ENCODE measurements around the gene FHIT. TPM values are rescaled to one million over a fixed set of nuclear protein-coding genes. Genes with fewer than 3 reads are reported as not detected.
A peak's percentile ranks its signal among the peaks of the same experiment; 100 is the strongest.

The FHIT gene
- total RNA-seq, 4 donors from 2014 or later, result 1.6 to 12.9 (median 7.8) TPM

DNA sequence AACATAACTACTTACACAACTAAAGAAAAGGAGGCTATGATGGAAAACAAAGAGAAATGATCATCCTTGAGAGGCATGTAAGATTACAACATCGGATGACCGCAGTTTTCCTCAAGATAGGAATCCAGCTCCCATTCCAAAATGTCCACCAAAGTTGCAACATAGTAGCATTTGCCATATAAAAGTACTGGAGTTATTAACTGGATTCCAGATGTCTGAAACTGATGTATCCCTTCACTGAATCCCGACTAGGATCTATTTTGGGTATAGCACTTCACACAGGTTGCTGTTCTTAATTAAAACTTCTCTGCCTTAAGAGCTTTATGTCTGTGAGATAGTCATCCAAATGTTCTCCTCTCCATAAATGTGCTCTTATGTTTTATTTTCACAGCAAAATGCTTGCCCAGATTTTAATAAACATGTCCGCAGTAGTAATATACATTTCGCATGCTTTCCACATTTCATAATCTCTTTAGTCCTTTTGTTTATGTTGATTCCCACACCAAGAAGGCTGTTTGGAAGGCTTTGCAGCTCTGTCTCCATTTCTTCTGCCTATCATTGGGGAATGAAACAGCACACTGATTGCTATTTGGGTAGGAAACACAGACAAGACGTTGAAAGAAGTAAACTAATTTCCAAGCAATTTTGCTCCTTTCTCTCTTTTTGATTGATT lies 1484.9 kb downstream of the FHIT start:
- TF ChIP-seq EP300 (IDR thresholded peaks at IDR 0.05) (peak in 1 of 2 donors; percentile 79), POLR2A (IDR thresholded peaks at IDR 0.05) (no peak)
- TF ChIP-seq, protein P1, sequence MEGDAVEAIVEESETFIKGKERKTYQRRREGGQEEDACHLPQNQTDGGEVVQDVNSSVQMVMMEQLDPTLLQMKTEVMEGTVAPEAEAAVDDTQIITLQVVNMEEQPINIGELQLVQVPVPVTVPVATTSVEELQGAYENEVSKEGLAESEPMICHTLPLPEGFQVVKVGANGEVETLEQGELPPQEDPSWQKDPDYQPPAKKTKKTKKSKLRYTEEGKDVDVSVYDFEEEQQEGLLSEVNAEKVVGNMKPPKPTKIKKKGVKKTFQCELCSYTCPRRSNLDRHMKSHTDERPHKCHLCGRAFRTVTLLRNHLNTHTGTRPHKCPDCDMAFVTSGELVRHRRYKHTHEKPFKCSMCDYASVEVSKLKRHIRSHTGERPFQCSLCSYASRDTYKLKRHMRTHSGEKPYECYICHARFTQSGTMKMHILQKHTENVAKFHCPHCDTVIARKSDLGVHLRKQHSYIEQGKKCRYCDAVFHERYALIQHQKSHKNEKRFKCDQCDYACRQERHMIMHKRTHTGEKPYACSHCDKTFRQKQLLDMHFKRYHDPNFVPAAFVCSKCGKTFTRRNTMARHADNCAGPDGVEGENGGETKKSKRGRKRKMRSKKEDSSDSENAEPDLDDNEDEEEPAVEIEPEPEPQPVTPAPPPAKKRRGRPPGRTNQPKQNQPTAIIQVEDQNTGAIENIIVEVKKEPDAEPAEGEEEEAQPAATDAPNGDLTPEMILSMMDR (IDR thresholded peaks at IDR 0.05), result no peak
- Histone ChIP-seq H3K27me3 (no peaks in the 10 kb centered on the region), H3K27ac (no peak overlapping the region), H3K4me3 (no peak overlapping the region), H3K4me1 (no peaks in the 10 kb centered on the region), H3K36me3 (no peaks in the 10 kb centered on the region), H3K9me3 (no peaks in the 10 kb centered on the region)
- DNase-seq (ENCODE audit: low spot score in 2 of 2), result peak in 1 of 2 donors; percentile 61
- WGBS, 2 donors, result 56 to 63% methylated on average over 6 of the region's 6 CpGs

DNA sequence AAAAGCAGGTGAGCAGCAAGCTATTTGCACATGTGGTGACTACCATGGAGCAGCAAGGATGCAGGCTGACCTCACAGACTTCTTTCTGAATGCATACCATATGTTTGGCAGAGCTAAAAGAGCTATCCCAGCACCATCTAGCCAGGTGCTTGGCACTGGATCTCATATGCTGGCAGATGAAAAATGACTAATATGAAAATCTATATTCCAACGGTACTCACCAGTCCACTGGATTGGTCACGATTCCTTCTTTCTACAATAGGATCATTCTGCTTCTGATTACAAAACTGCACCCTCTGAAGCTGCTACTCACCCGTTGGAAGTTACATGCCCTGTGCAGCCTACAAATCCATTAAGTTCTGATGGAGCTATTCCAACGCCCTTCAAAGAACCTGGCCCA lies 1487.1 kb downstream of the FHIT start:
- whole genome bisulfite sequencing, 2 donors, result 49 to 64% methylated on average over 4 of the region's 4 CpGs
- H3K9me3 ChIP-seq, result no peaks in the 10 kb centered on the region
- no peaks in the 10 kb centered on the region for H3K36me3 ChIP-seq
- no peaks in the 10 kb centered on the region for H3K4me1 ChIP-seq
- no peak overlapping the region for H3K27ac ChIP-seq
- DNase-seq (ENCODE audit: low spot score in 2 of 2), result no peak
- H3K27me3 ChIP-seq, result no peaks in the 10 kb centered on the region
- H3K4me3 ChIP-seq, result no peak overlapping the region
- TF ChIP-seq, protein P1 (IDR thresholded peaks at IDR 0.05), result no peak
- no peak for TF ChIP-seq POLR2A (IDR thresholded peaks at IDR 0.05)
- TF ChIP-seq EP300 (IDR thresholded peaks at IDR 0.05), result no peak

DNA sequence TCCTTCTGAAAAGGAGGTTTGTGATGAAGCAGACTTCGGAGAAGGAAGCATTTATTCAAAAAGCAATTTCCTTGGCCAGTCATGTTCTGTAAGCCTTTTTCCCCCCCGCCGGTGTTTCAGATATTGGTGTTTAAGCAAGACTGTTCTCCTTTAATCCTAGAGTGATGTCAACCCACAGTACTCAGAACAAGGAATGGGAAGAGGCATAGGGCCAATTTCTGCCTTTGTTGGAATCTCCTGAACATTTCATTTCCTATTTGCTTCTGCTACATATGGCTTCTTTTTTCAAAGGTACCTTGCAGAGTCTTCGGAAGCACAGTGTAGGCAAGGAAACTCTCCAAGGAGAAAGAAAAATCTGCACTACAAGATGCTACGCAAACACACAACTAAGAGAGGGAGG lies 1488.3 kb downstream of the FHIT start:
- no peak overlapping the region for H3K27ac ChIP-seq
- 74 to 81% methylated on average over 5 of the region's 5 CpGs for WGBS, 2 donors
- no peaks in the 10 kb centered on the region for H3K4me1 ChIP-seq

DNA sequence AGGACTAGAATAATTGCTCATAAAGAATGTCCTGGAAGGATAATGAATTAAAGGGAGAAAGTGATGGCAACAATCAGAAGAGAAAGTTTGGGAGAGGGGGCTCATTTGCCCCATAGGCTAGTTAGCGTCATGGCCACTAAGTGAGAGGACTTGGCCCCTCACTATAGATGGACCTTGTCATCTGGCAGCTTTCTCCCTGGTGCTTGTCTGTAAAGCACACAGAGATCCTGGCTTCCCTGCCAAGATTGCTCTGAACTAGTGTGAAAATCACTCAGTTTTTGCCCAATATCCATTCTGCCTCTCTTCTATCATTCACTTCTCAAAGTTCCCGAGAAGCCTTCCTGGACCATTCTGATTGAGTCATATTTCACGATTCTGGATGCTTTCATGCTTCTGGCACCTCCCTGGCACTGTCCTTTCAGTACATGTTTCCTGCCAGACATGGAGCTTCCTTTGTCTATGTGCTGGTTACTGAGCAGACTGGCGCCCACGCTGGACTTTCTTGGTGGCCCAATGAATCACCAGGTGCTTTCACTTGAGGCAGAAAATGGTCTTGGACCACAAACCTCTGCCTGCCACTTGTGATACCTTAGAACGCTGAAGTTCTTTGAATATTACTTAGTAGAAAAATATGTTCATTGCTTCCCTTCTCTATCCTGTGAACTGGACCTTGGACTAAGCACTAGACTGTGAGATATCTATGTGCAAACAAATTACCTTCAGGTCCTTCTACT lies 1491.8 kb downstream of the FHIT start:
- Histone ChIP-seq H3K4me1 (no peaks in the 10 kb centered on the region), H3K4me3 (no peak overlapping the region), H3K27me3 (no peaks in the 10 kb centered on the region), H3K27ac (no peak overlapping the region), H3K36me3 (no peaks in the 10 kb centered on the region), H3K9me3 (no peaks in the 10 kb centered on the region)
- TF ChIP-seq, protein P1 (IDR thresholded peaks at IDR 0.05), result no peak
- TF ChIP-seq POLR2A (IDR thresholded peaks at IDR 0.05) (no peak), EP300 (IDR thresholded peaks at IDR 0.05) (no peak)
- DNase-seq (ENCODE audit: low spot score in 2 of 2), result no peak
- 86 to 90% methylated on average over 6 of the region's 6 CpGs for WGBS, 2 donors

More for the DNA sequence above, 1488.3 kb downstream of the FHIT start:
- TF ChIP-seq EP300 (IDR thresholded peaks at IDR 0.05) (no peak), POLR2A (IDR thresholded peaks at IDR 0.05) (no peak)
- TF ChIP-seq, protein P1 (IDR thresholded peaks at IDR 0.05), result no peak
- no peaks in the 10 kb centered on the region for H3K9me3 ChIP-seq
- H3K27me3 ChIP-seq, result no peaks in the 10 kb centered on the region
- no peaks in the 10 kb centered on the region for H3K36me3 ChIP-seq
- H3K4me3 ChIP-seq, result no peak overlapping the region
- DNase-seq (ENCODE audit: low spot score in 2 of 2), result no peak

DNA sequence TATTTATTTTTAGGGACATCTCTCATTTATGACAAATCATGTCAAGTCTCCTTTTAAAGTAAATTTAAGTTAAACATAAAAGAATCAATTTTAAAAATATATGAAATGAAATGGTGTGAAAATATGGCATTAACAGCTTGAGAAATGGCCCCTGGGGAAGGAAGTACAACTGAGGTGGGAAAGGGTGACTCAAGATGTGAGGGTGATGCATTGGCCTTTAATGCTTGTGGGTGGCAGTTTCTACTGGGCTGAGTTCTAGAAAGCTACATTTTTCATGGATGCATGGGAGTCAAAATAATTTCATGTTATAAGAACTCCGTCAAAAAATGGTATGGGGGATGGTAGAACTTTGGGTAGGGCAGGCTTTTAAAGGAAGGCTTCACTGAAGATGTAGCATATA lies 1492.6 kb downstream of the FHIT start:
- no peaks in the 10 kb centered on the region for H3K36me3 ChIP-seq
- H3K27me3 ChIP-seq, result no peaks in the 10 kb centered on the region
- no peak overlapping the region for H3K4me3 ChIP-seq
- no peak for DNase-seq (ENCODE audit: low spot score in 2 of 2)
- H3K9me3 ChIP-seq, result no peaks in the 10 kb centered on the region
- no peak overlapping the region for H3K27ac ChIP-seq
- TF ChIP-seq, protein P1 (IDR thresholded peaks at IDR 0.05), result no peak
- TF ChIP-seq EP300 (IDR thresholded peaks at IDR 0.05) (no peak), POLR2A (IDR thresholded peaks at IDR 0.05) (no peak)
- WGBS, 2 donors, result 57 to 69% methylated on average over 1 of the region's 1 CpG
- no peaks in the 10 kb centered on the region for H3K4me1 ChIP-seq
